Measurements from ENCODE around the gene HUWE1. TPM values are rescaled to one million over a fixed set of nuclear protein-coding genes. Genes with fewer than 3 reads are reported as not detected.

HUWE1 gene
- total and polyA plus RNA-seq, 2 of the 13 experiments (the other 11 are each of a cell fraction or from before 2014, with no cell fraction given) = 63.2 to 68.1 TPM

DNA sequence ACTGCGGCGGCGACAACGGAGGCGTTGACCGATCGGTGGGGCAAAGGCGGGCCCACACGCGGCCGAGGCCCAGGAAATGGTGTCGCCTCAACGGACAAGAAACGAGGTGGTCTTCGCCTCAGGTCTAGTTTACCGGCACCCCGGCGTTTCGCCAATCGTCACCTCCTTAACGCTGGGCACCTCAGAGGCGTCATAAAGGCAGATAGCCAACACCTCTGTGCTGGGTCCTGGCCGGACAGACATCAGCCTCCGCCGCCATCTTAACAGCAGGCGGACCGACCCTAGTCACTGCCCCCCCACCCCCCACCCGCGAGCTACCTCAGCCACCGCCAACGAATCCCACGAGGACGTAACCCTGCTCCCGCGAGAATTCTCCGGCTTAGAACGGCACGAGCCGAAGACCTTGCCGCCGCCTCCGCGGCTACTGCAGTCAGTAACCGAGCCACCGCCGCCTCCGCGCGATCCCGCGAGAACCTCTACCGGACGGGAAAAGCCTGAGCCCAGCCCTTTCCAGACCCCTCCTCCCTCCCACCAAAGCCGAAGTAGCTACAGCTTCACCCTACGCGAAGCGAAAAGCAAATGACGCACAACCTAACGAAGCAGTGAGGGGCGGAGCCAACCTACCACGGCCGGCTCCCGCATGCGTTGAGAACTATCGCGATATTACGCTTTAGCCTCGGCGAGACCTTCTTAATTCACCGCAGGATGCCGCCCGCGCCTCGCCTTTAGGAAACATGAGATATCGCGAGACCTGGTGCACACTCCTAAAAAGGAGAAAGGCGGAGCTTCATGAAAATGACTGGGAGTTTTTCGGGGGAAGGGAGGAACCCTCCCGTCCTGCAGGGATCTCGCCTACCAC lies 2.7 kb downstream of the HUWE1 start (continued):
- TF ChIP-seq, protein P1, sequence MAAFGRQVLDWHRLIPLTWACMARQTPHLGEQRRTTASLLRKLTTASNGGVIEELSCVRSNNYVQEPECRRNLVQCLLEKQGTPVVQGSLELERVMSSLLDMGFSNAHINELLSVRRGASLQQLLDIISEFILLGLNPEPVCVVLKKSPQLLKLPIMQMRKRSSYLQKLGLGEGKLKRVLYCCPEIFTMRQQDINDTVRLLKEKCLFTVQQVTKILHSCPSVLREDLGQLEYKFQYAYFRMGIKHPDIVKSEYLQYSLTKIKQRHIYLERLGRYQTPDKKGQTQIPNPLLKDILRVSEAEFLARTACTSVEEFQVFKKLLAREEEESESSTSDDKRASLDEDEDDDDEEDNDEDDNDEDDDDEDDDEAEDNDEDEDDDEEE (CRISPR knock-in tag; IDR thresholded peaks at IDR 0.05) = 0 out of 2 replicates have a peak, but pooled peaks have one; percentile 52
- peak; percentile 77 for TF ChIP-seq ZNF687 (CRISPR knock-in tag; IDR thresholded peaks at IDR 0.05)
- TF ChIP-seq, protein P2, sequence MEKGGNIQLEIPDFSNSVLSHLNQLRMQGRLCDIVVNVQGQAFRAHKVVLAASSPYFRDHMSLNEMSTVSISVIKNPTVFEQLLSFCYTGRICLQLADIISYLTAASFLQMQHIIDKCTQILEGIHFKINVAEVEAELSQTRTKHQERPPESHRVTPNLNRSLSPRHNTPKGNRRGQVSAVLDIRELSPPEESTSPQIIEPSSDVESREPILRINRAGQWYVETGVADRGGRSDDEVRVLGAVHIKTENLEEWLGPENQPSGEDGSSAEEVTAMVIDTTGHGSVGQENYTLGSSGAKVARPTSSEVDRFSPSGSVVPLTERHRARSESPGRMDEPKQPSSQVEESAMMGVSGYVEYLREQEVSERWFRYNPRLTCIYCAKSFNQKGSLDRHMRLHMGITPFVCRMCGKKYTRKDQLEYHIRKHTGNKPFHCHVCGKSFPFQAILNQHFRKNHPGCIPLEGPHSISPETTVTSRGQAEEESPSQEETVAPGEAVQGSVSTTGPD (CRISPR knock-in tag; IDR thresholded peaks at IDR 0.05) = no peak
- TF ChIP-seq, protein P3, sequence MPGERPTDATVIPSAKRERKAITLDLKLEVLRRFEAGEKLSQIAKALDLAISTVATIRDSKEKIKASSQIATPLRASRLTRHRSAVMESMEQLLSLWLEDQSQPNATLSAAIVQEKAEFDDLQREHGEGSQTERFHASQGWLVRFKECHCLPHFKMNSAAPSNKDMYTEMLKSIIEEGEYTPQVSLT (CRISPR knock-in tag; IDR thresholded peaks at IDR 0.05; ENCODE audit: borderline replicate concordance, low read depth) = no peak
- no peak for TF ChIP-seq ZBTB7B (CRISPR knock-in tag; IDR thresholded peaks at IDR 0.05)
- peak; percentile 49; the same call in 1 of the 2 replicates for TF ChIP-seq NRL (CRISPR knock-in tag; IDR thresholded peaks at IDR 0.05; ENCODE audit: borderline replicate concordance)
- TF ChIP-seq, protein P4, sequence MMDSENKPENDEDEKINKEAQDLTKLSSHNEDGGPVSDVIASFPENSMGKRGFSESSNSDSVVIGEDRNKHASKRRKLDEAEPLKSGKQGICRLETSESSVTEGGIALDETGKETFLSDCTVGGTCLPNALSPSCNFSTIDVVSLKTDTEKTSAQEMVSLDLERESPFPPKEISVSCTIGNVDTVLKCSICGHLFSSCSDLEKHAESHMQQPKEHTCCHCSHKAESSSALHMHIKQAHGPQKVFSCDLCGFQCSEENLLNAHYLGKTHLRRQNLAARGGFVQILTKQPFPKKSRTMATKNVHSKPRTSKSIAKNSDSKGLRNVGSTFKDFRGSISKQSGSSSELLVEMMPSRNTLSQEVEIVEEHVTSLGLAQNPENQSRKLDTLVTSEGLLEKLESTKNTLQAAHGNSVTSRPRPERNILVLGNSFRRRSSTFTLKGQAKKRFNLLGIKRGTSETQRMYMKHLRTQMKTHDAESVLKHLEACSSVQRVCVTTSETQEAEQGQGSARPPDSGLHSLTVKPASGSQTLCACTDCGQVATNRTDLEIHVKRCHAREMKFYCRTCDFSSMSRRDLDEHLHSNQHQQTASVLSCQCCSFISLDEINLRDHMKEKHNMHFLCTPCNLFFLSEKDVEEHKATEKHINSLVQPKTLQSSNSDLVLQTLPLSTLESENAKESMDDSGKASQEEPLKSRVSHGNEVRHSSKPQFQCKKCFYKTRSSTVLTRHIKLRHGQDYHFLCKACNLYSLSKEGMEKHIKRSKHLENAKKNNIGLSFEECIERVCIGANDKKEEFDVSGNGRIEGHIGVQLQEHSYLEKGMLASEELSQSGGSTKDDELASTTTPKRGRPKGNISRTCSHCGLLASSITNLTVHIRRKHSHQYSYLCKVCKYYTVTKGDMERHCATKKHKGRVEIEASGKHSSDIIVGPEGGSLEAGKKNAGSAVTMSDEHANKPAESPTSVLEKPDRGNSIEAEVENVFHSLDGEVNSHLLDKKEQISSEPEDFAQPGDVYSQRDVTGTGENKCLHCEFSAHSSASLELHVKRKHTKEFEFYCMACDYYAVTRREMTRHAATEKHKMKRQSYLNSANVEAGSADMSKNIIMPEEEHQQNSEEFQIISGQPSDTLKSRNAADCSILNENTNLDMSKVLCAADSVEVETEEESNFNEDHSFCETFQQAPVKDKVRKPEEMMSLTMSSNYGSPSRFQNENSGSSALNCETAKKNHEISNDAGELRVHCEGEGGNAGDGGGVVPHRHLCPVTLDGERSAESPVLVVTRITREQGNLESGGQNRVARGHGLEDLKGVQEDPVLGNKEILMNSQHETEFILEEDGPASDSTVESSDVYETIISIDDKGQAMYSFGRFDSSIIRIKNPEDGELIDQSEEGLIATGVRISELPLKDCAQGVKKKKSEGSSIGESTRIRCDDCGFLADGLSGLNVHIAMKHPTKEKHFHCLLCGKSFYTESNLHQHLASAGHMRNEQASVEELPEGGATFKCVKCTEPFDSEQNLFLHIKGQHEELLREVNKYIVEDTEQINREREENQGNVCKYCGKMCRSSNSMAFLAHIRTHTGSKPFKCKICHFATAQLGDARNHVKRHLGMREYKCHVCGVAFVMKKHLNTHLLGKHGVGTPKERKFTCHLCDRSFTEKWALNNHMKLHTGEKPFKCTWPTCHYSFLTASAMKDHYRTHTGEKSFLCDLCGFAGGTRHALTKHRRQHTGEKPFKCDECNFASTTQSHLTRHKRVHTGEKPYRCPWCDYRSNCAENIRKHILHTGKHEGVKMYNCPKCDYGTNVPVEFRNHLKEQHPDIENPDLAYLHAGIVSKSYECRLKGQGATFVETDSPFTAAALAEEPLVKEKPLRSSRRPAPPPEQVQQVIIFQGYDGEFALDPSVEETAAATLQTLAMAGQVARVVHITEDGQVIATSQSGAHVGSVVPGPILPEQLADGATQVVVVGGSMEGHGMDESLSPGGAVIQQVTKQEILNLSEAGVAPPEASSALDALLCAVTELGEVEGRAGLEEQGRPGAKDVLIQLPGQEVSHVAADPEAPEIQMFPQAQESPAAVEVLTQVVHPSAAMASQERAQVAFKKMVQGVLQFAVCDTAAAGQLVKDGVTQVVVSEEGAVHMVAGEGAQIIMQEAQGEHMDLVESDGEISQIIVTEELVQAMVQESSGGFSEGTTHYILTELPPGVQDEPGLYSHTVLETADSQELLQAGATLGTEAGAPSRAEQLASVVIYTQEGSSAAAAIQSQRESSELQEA (CRISPR knock-in tag; IDR thresholded peaks at IDR 0.05; ENCODE audit: not compliant biosample characterization) = peak; percentile 25
- TF ChIP-seq CBX1 (IDR thresholded peaks at IDR 0.05; ENCODE audit: low read depth) = no peak
